Neural crest cell (in vitro differentiated cells): ENCODE data around the gene COL4A1. TPM values are rescaled to one million over a fixed set of nuclear protein-coding genes. Genes with fewer than 3 reads are reported as not detected.
A peak's percentile ranks its signal among the peaks of the same experiment; 100 is the strongest.

Experiments
- DNase-seq: peaks from one replicate; pipeline ENCODE4 v3.0.0; 2021; ENCODE audit warnings: low read depth, mixed read lengths, low spot score
- H3K27ac Mint-ChIP-seq: one replicate; pipeline ENCODE4 v1.8.0; 2021; ENCODE audit warnings: mild to moderate bottlenecking, mixed read lengths; ENCODE audit not compliant: unreplicated experiment
- H3K27me3 Mint-ChIP-seq: 2 replicates; pipeline ENCODE4 v1.8.0; 2021; ENCODE audit warnings: low read depth, mild to moderate bottlenecking, mixed read lengths
- H3K36me3 Mint-ChIP-seq: 2 replicates; pipeline ENCODE4 v1.8.0; 2021; ENCODE audit warnings: low read depth, mild to moderate bottlenecking, mixed read lengths
- H3K4me1 Mint-ChIP-seq: 2 replicates; pipeline ENCODE4 v1.8.0; 2021; ENCODE audit warnings: mixed read lengths
- H3K4me3 Mint-ChIP-seq: one replicate; pipeline ENCODE4 v1.8.0; 2021; ENCODE audit warnings: mild to moderate bottlenecking, mixed read lengths
- H3K9me3 Mint-ChIP-seq: 2 replicates; pipeline ENCODE4 v1.8.0; 2021; ENCODE audit warnings: mixed read lengths
- CTCF ChIP-seq: fragments of 200-600 bp; sonication (generic); conservative IDR thresholded peaks from 2 replicates; pipeline ENCODE4 v1.5.0; 2021; ENCODE audit warnings: antibody characterized with exemption, mild to moderate bottlenecking
- total RNA-seq: library from RNA; stranded (reverse); gene quantifications from 2 replicates; pipeline ENCODE4 v1.2.1, GENCODE V29; 2021

The COL4A1 gene
- total RNA-seq, 1 donor from 2014 or later, result 65.5 TPM

DNA sequence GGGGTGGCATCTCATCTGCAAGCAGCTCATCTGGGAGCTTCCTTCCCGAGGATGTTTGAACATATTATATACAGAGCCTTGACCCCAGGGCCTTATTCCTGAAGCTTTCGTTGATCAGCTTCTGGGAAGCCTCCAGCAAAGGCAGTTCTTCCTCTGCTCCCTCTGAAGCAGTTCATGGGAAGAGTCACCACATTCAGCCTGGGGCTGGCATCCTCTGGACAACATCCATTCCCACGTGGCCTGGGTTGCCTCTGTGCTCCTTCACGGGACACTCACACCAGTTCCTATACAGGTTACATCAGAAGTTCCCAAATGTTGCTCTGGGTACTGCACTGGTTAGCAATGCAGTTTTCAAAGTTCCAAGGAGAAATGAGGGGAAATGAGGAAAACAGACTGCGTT lies 29.7 kb upstream of the COL4A1 start:
- DNase-seq, result no peak
- Mint-ChIP-seq H3K27ac (no peak overlapping the region), H3K4me3 (no peak overlapping the region), H3K36me3 (peaks cover 21% of the 10 kb centered on the region), H3K9me3 (no peaks in the 10 kb centered on the region), H3K27me3 (no peaks in the 10 kb centered on the region), H3K4me1 (peaks cover 56% of the 10 kb centered on the region)
- TF ChIP-seq CTCF, result no peak

- H3K27me3 Mint-ChIP-seq, result no peaks in the 10 kb centered on the region
- no peak for TF ChIP-seq CTCF
- H3K4me3 Mint-ChIP-seq, result no peak overlapping the region
- H3K36me3 Mint-ChIP-seq, result peaks cover 22% of the 10 kb centered on the region
- peak overlapping the region; percentile 9 for H3K27ac Mint-ChIP-seq
- no peak for DNase-seq
- H3K4me1 Mint-ChIP-seq, result peaks cover 50% of the 10 kb centered on the region
- H3K9me3 Mint-ChIP-seq, result no peaks in the 10 kb centered on the region
These were observed 29.2 kb upstream of the COL4A1 start for GRCh38 chr13:110336108-110336507.

DNA sequence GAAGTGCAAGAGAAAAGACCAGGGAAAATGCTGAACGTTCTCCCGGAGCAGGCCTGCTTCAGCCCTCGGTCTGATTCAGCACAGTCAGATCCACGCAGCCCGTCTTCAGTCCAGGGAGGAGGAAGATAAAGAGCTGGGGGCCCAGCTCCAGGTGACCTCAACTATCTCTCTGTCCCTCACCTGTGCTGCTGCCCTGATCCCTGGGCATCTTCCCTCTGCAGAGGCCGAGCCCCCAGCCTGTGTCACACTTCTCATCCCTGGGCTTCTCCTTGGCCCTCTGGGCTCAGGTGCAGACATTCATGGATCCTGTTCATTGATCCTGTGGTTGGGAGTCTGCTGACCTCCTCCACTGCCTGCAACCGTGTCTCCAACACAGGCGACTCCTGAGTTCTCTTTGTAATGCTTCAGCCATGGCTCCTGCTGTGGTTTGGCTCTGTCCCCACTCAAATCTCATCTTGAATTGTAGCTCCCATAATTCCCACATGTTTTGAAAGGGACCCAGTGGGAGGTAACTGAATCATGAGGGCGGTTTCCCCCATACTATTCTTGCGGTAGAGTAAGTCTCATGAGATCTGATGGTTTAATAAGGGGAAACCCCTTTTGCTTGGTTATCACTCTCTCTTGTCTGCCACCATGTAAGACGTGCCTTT lies 28.0 kb upstream of the COL4A1 start:
- no peak overlapping the region for H3K4me3 Mint-ChIP-seq
- H3K27ac Mint-ChIP-seq, result no peak overlapping the region
- DNase-seq, result no peak
- H3K9me3 Mint-ChIP-seq, result no peaks in the 10 kb centered on the region
- H3K4me1 Mint-ChIP-seq, result peaks cover 48% of the 10 kb centered on the region
- H3K27me3 Mint-ChIP-seq, result no peaks in the 10 kb centered on the region
- H3K36me3 Mint-ChIP-seq, result peaks cover 26% of the 10 kb centered on the region
- no peak for TF ChIP-seq CTCF

DNA sequence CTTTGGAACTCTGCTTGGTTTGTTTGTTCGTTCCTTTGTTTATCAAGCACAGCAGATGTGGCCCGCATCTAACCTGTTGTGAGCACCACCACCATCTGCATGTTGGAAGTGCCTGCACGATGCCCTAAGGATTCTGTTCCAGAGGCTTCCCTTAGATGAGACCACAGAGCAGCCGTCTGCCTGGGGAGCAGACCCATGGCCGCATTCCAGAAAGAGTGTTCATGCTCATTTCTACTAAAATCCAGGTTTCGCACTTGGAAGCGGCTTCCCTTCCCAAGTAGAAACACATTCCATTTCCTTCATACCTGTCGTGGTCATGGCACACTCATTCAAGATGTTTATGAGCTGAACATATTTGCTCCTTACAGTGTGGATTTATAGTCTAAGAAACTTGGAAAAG lies 27.3 kb upstream of the COL4A1 start:
- peaks cover 49% of the 10 kb centered on the region for H3K4me1 Mint-ChIP-seq
- H3K36me3 Mint-ChIP-seq, result peaks cover 31% of the 10 kb centered on the region
- H3K9me3 Mint-ChIP-seq, result no peaks in the 10 kb centered on the region
- no peak overlapping the region for H3K4me3 Mint-ChIP-seq
- no peak for TF ChIP-seq CTCF
- H3K27me3 Mint-ChIP-seq, result no peaks in the 10 kb centered on the region
- no peak for DNase-seq
- H3K27ac Mint-ChIP-seq, result no peak overlapping the region

GRCh38 chr13:110333837-110334236 lies 26.9 kb upstream of the COL4A1 start:
- no peak for TF ChIP-seq CTCF
- no peak overlapping the region for H3K27ac Mint-ChIP-seq
- peaks cover 35% of the 10 kb centered on the region for H3K36me3 Mint-ChIP-seq
- H3K4me3 Mint-ChIP-seq, result no peak overlapping the region
- H3K4me1 Mint-ChIP-seq, result peaks cover 49% of the 10 kb centered on the region
- no peaks in the 10 kb centered on the region for H3K9me3 Mint-ChIP-seq
- no peak for DNase-seq
- H3K27me3 Mint-ChIP-seq, result no peaks in the 10 kb centered on the region

DNA sequence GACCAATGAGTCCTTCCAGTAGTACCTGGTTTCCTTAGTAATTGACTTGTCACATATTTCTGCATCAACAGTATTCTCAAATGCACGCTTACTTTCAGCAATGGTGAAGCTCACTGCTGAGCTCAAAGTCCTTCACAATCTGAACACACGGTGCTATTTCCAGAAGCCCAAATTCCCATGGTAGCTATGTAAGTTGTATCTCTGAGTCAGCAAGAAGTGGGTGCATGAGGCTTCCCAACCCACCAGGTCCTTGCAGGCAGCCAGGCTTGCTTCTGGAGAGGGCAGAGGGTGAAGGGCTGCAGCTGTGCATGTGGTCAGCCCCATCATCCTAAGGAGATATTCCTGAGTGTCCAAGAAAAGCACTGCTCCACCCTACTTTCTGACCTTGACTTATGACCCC lies 25.8 kb upstream of the COL4A1 start:
- H3K36me3 Mint-ChIP-seq, result peaks cover 35% of the 10 kb centered on the region
- DNase-seq, result no peak
- H3K27me3 Mint-ChIP-seq, result no peaks in the 10 kb centered on the region
- H3K9me3 Mint-ChIP-seq, result no peaks in the 10 kb centered on the region
- H3K27ac Mint-ChIP-seq, result no peak overlapping the region
- H3K4me1 Mint-ChIP-seq, result peaks cover 39% of the 10 kb centered on the region
- TF ChIP-seq CTCF, result no peak
- H3K4me3 Mint-ChIP-seq, result no peak overlapping the region
